ENCODE results near the gene OTOP1.
"Not testable (repeated sequence)": the region's sequence is repeated elsewhere in the genome, so short reads cannot be mapped to it uniquely, and the experiment has no call there.

Gene OTOP1

DNA sequence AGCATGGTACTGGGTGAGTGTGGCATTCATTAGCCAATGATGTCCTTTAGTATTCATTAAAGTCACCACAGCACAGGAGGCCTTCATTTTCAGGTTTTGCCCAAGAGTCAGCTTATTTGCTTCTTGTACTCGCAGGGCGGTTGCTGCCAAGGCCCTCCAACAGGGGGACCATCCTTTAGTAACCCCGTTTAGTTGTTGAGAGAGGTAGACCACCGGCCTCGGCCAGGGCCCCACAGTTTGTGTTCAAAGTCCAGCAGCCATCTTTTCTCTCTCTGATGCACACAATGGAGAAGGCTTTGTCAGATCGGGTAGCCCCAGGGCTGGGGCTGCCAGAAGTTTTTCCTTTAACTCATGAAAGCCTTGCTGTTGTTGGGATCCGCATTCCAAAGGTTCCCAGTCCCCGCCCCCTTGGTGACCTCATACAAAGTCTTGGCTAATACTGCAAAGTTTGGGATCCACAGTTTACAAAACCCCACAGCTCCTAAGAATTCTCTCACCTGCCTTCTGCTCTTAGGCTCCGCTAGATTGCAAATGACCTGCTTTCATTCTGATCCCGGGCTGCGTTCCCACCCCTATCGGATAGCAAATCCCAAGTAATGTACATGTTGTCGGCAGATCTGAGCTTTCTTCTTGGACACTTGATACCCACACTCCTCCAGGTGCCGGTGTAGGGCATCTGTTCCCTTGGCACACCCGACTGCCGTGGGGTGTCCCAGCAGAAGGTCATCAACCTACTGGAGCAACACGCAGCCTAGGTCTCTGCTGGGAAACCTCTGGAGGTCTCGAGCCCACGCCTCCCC, 58.5 kb downstream of the OTOP1 start:
- H3K4me3 ChIP-seq, H3K27ac ChIP-seq: not testable (repeated sequence)

DNA sequence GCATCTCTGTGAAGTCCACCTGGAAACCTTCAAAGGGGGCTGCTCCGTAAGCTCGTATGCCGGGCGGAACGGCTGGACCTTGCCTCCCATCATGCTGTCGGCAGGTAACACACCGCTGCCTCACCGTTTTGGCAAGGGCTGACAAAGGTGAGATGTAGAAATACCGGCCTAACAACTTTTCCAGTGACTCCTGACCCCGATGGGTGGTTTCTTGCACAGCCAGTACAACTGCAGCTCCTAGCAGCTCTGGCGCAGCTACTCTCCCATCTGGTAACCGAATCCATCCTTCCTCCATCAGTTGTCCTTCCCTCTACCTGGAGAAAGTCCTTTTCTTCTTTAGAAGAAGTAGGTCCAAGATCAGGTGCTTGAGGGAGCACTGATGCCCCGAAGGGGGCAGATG, 59.7 kb downstream of the OTOP1 start:
- not testable (repeated sequence) for H3K27ac ChIP-seq, H3K4me3 ChIP-seq

GRCh38 chr4:4165701-4166392, 60.9 kb downstream of the OTOP1 start:
- H3K4me3 ChIP-seq, H3K27ac ChIP-seq: not testable (repeated sequence)

DNA sequence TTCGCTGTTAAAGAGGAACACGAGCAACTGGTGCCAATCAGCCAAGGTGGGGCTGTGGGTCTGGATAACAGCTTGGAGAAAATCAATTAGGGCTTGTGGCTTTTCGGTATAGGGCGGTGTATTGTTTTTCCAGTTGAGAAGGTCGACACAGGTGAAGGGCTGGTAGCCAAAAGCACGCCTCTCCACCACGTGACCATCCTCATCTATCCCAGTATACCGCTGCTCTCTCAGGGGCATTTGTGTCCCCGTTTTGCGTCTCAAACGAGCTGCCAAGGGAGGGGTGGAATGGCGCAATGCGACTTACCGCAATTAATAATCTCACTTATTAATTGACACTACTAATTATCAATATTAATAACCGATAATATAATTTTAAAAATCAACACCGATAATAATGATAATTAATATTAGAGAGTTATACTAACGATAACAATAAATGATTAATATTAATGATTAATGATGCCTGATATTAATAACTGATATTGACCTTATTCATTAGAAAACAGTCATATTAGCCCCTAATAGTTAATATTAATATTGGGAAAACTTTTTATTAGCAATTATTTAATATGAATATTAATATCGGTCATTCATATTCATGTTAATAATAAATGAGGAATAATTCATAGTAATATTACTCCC, 62.1 kb downstream of the OTOP1 start:
- not testable (repeated sequence) for H3K4me3 ChIP-seq, H3K27ac ChIP-seq

- not testable (repeated sequence) for H3K27ac ChIP-seq, H3K4me3 ChIP-seq
These were observed 64.5 kb downstream of the OTOP1 start for GRCh38 chr4:4162186-4162585.

- not testable (repeated sequence) for H3K4me3 ChIP-seq, H3K27ac ChIP-seq
These were observed 65.6 kb downstream of the OTOP1 start for GRCh38 chr4:4160956-4161665.

DNA sequence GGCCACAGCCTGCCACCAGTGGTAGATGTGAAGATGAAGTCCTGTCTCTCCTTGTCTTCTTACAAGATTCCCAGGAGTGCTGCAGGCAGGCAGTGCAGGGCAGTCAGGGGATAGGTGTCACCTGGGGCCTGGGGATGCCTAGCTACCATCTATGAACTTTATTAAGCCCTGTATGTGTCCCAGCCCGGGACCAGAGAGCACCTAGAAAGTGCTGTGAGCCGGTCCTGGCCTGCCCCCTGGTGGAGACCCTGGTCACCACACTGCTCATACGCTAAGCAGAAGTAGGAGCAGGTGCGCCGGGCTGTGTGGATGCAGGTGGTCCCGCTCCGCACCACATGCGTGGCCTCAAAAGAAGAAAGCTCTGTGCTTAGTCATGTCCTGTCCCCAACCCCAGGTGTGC, 81.1 kb downstream of the OTOP1 start:
- H3K27ac ChIP-seq, H3K4me3 ChIP-seq: not testable (repeated sequence)

GRCh38 chr4:4143376-4143775, 83.4 kb downstream of the OTOP1 start:
- H3K4me3 ChIP-seq: peak overlapping the region in 1 of 7 experiments; percentile 11
- not testable (repeated sequence) for H3K27ac ChIP-seq

DNA sequence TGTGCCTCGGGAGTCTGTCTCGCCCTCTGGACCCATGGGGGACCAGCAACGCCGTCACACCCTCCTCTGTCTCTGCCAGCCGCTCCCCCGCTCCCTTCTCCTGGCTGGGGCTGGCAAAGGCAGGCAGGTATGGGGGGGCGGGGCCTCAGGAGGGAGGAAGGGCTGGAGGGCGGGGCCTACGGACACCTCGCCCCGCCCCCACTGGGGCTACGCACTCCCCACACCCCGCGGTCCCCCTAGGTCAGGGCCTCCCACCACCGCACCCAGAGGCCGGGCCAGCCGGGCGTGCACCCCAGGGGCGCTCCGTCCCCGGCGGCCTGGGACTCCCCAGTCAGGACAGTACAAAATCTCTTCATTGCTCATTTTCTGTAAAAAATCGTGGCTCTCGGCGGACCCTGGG, 84.0 kb downstream of the OTOP1 start:
- peak overlapping the region in 2 of 7 experiments; percentile 11 to 20 for H3K4me3 ChIP-seq

GRCh38 chr4:4141186-4141585, 85.5 kb downstream of the OTOP1 start:
- peak overlapping the region in 1 of 21 experiments; percentile 24 for H3K27ac ChIP-seq
- H3K4me3 ChIP-seq: not testable (repeated sequence)

More for the DNA sequence above, 84.0 kb downstream of the OTOP1 start:
- H3K27ac ChIP-seq: not testable (repeated sequence)
